Nephron progenitor cell (in vitro differentiated cells): ENCODE results near the gene PDP2.
A peak's percentile ranks its signal among the peaks of the same experiment; 100 is the strongest.

Experiments
- DNase-seq: peaks from one replicate; pipeline ENCODE4 v3.0.0; 2021
- H3K27ac Mint-ChIP-seq: 2 replicates; pipeline ENCODE4 v1.8.0; 2021; ENCODE audit warnings: mild to moderate bottlenecking, moderate library complexity, mixed read lengths
- H3K27me3 Mint-ChIP-seq: 2 replicates; pipeline ENCODE4 v1.8.0; 2021; ENCODE audit warnings: mild to moderate bottlenecking, low read depth, mixed read lengths; ENCODE audit not compliant: poor library complexity
- H3K36me3 Mint-ChIP-seq: 2 replicates; pipeline ENCODE4 v1.8.0; 2021; ENCODE audit warnings: low read depth, mixed read lengths
- H3K4me1 Mint-ChIP-seq: 2 replicates; pipeline ENCODE4 v1.8.0; 2021; ENCODE audit warnings: mixed read lengths
- H3K4me3 Mint-ChIP-seq: 2 replicates; pipeline ENCODE4 v1.8.0; 2021; ENCODE audit warnings: mild to moderate bottlenecking, moderate library complexity, mixed read lengths
- H3K9me3 Mint-ChIP-seq: 2 replicates; pipeline ENCODE4 v1.8.0; 2021; ENCODE audit warnings: mild to moderate bottlenecking, moderate library complexity, mixed read lengths
- CTCF ChIP-seq: fragments of 200-600 bp; sonication (generic); IDR thresholded peaks from 2 replicates; pipeline ENCODE4 v1.5.0; 2021; ENCODE audit warnings: antibody characterized with exemption

PDP2 gene

DNA sequence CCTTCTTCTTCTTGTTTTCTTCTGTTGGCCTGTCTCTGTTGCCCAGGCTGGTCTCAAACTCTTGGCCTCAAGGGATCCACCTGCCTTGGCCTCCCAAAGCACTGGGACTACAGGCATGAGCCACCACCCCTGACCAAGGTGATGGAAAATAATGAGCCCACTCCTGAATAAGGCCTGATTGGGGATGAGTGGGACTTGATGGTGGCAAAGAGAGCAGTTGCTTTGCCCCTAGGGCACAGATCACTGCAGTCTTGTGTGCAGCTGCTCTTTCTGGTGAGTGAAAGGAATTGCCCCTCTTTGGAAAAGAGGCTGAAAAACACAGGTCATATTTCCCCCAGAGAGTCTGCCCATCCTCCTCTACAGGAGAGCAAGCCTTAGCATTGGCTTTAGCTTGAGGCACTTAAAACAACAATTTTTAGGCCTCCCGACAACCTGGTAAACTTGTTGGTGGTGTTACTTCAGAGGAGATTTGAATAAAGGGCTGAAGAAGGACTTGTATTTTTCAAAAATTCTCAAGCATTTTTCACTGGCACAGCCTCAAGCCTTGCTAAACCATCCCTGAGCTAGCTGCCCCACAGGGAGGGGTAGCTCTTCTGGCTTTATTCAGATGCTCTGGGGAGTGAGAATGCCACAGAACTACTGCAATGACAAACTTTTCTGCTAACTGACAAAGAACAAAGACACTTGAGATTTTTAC, 6.1 kb upstream of the PDP2 start:
- peaks cover 20% of the 10 kb centered on the region for H3K27me3 Mint-ChIP-seq
- no peaks in the 10 kb centered on the region for H3K36me3 Mint-ChIP-seq
- no peaks in the 10 kb centered on the region for H3K9me3 Mint-ChIP-seq
- H3K27ac Mint-ChIP-seq: peak overlapping the region; percentile 42
- TF ChIP-seq CTCF: no peak
- DNase-seq: no peak
- no peak overlapping the region for H3K4me3 Mint-ChIP-seq
- peaks cover 44% of the 10 kb centered on the region for H3K4me1 Mint-ChIP-seq

DNA sequence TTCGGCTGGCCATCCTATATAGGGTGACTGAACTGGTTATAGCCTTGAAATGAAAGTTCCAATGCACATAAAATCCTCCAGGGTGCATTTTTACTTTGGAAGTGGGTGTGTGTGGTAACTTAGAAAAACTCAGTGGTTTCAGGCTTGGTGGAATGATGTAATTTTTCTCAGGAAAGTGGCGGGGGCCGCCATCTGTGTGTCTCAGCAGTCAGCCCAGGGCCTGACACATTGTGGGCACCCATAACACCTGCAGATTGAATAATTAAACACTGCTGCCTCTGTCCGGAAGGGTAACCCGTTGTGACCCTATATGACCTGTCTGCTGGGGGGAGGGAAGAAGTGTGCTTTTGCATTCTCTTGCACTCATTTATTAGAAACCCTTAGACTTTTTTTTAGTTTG, 2.2 kb upstream of the PDP2 start:
- Mint-ChIP-seq H3K9me3 (no peaks in the 10 kb centered on the region), H3K36me3 (no peaks in the 10 kb centered on the region), H3K4me1 (peaks cover 47% of the 10 kb centered on the region), H3K27ac (no peak overlapping the region), H3K27me3 (peaks cover 5% of the 10 kb centered on the region), H3K4me3 (no peak overlapping the region)
- no peak for TF ChIP-seq CTCF
- DNase-seq: no peak

GRCh38 chr16:66881014-66881417, 701 bp downstream of the PDP2 start:
- Mint-ChIP-seq H3K27me3 (peaks cover 4% of the 10 kb centered on the region), H3K36me3 (peaks cover 19% of the 10 kb centered on the region), H3K4me3 (peak overlapping the region; percentile 72), H3K27ac (no peak overlapping the region), H3K4me1 (peaks cover 32% of the 10 kb centered on the region), H3K9me3 (no peaks in the 10 kb centered on the region)
- TF ChIP-seq CTCF: no peak
- DNase-seq: peak; percentile 29

- no peak for DNase-seq
- peaks cover 22% of the 10 kb centered on the region for H3K36me3 Mint-ChIP-seq
- no peaks in the 10 kb centered on the region for H3K9me3 Mint-ChIP-seq
- H3K27ac Mint-ChIP-seq: no peak overlapping the region
- peaks cover 28% of the 10 kb centered on the region for H3K4me1 Mint-ChIP-seq
- H3K27me3 Mint-ChIP-seq: no peaks in the 10 kb centered on the region
- TF ChIP-seq CTCF: no peak
- H3K4me3 Mint-ChIP-seq: peak overlapping the region; percentile 72
Measured at GRCh38 chr16:66881560-66881959, 1.2 kb downstream of the PDP2 start.

GRCh38 chr16:66881964-66882508, 1.7 kb downstream of the PDP2 start:
- Mint-ChIP-seq H3K4me1 (peaks cover 28% of the 10 kb centered on the region), H3K36me3 (peaks cover 27% of the 10 kb centered on the region), H3K4me3 (peak overlapping the region; percentile 72), H3K9me3 (no peaks in the 10 kb centered on the region), H3K27ac (no peak overlapping the region), H3K27me3 (no peaks in the 10 kb centered on the region)
- no peak for DNase-seq
- TF ChIP-seq CTCF: no peak

DNA sequence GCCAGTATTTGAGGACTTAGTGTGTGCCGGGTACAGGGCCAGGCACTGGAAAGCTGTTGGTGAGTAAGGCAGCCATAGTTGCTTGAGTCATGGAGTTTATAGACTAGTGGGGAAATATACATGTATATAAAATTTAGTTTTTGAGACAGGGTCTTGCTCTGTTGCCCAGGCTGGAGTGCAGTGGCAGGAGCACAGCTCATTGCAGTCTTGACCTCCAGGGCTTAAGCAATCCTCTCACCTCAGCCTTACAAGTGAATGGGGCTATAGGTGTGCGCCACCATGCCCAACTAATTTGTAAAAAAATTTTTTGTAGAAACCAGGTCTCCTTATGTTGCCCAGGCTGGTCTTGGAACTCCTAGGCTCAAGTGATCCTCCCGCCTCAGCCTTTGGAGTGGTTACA, 2.4 kb downstream of the PDP2 start:
- TF ChIP-seq CTCF: no peak
- Mint-ChIP-seq H3K4me1 (peaks cover 29% of the 10 kb centered on the region), H3K27me3 (no peaks in the 10 kb centered on the region), H3K36me3 (peaks cover 32% of the 10 kb centered on the region), H3K4me3 (no peak overlapping the region), H3K9me3 (no peaks in the 10 kb centered on the region), H3K27ac (no peak overlapping the region)
- no peak for DNase-seq
